Endothelial cell of umbilical vein (primary cell): ENCODE data around the gene ZNF880. TPM values are rescaled to one million over a fixed set of nuclear protein-coding genes. Genes with fewer than 3 reads are reported as not detected.

ENCODE experiments used
- BruUV-seq: library from RNA; stranded (reverse); fragments of 400-500 nt; replicated peaks from 2 replicates; lab custom pipeline; 2021; lab: Mats Ljungman, UMichigan
- CTCF ChIA-PET: fragments of 300-600, 350-600 bp; sonication (Branson Sonifier 250); formaldehyde crosslinking; loops from one replicate; lab custom pipeline; 2021; ENCODE audit warnings: antibody characterized with exemption, inconsistent platforms; lab: Charles Lee
- POLR2A ChIA-PET: fragments of 300-600, 350-600 bp; sonication (Branson Sonifier 250); formaldehyde crosslinking; loops from one replicate; lab custom pipeline; 2021; ENCODE audit warnings: antibody characterized with exemption, inconsistent platforms; lab: Charles Lee
- DNase-seq: peaks from one replicate; pipeline ENCODE4 v3.0.0-alpha.2; 2011; ENCODE audit warnings: low read depth, low spot score
- FAIRE-seq: peaks from 2 replicates; lab custom pipeline; 2011; peaks lifted over from hg19 to GRCh38; lab: Jason Lieb, UNC
- H2AFZ ChIP-seq: 2 replicates; pipeline ENCODE4 v1.6.0; 2012; ENCODE audit warnings: low read depth, low read length, control low read depth, inconsistent platforms
- H3K27ac ChIP-seq: 2 replicates; pipeline ENCODE4 v1.5.1; 2011; ENCODE audit warnings: low read depth, mild to moderate bottlenecking, control low read depth, low read length, moderate library complexity; ENCODE audit not compliant: insufficient read depth
- H3K27me3 ChIP-seq, 2 experiments: 2 replicates each; pipeline versions ENCODE4 v1.6.0 to v1.6.1; 2011; ENCODE audit warnings: low read length in 2 of 2, mixed read lengths in 1 of 2; ENCODE audit not compliant: control insufficient read depth in 2 of 2, insufficient read depth in 2 of 2
- H3K36me3 ChIP-seq, 2 experiments: 2 replicates in 1 of 2; 3 replicates in 1 of 2; pipeline ENCODE4 v1.5.1; 2011; ENCODE audit warnings: low read length in 2 of 2, mild to moderate bottlenecking in 1 of 2, moderate library complexity in 1 of 2; ENCODE audit not compliant: control insufficient read depth in 2 of 2, insufficient read depth in 2 of 2; ENCODE audit errors: extremely low read depth in 1 of 2
- H3K4me1 ChIP-seq: 3 replicates; pipeline ENCODE4 v1.5.1; 2011; ENCODE audit warnings: mild to moderate bottlenecking, low read length; ENCODE audit not compliant: control insufficient read depth, insufficient read depth; ENCODE audit errors: extremely low read depth
- H3K4me2 ChIP-seq: 2 replicates; pipeline ENCODE4 v1.6.1; 2011; ENCODE audit warnings: low read length, control low read depth, mixed read lengths; ENCODE audit not compliant: insufficient read depth
- H3K4me3 ChIP-seq, 3 experiments: fragments of 200-600 bp in 1 of 3; sonication (generic), shearing (Covaris generic) in 1 of 3; replicated peaks in 1 of 3; 2 replicates each; pipeline ENCODE4 v1.5.1; 2011 to 2016; ENCODE audit warnings: control low read depth in 3 of 3, low read length in 3 of 3, mild to moderate bottlenecking in 2 of 3, inconsistent platforms in 1 of 3, low read depth in 1 of 3, moderate library complexity in 1 of 3; ENCODE audit not compliant: insufficient read depth in 1 of 3
- H3K79me2 ChIP-seq: 2 replicates; pipeline ENCODE4 v1.6.0; 2012; ENCODE audit warnings: low read length, inconsistent platforms; ENCODE audit not compliant: control insufficient read depth, insufficient read depth
- H3K9ac ChIP-seq: replicated peaks from 2 replicates; pipeline ENCODE3; 2011; ENCODE audit warnings: low read length, control low read depth; ENCODE audit not compliant: insufficient read depth; ENCODE audit errors: extremely low read depth
- H3K9me1 ChIP-seq: replicated peaks from 3 replicates; pipeline ENCODE4 v1.6.0; 2011; ENCODE audit warnings: mild to moderate bottlenecking, low read length; ENCODE audit not compliant: control insufficient read depth, insufficient read depth; ENCODE audit errors: extremely low read depth
- H3K9me3 ChIP-seq: replicated peaks from 2 replicates; pipeline ENCODE4 v1.5.1; 2012; ENCODE audit warnings: low read length, inconsistent platforms; ENCODE audit not compliant: control insufficient read depth, insufficient read depth
- H4K20me1 ChIP-seq: replicated peaks from 2 replicates; pipeline ENCODE3; 2011; ENCODE audit warnings: mild to moderate bottlenecking, low read length; ENCODE audit not compliant: control insufficient read depth, insufficient read depth; ENCODE audit errors: extremely low read depth
- CTCF ChIP-seq, 2 donors: IDR thresholded peaks; 1 replicate in 1 of 2; 2 replicates in 1 of 2; pipeline ENCODE4 v1.5.1; 2011; ENCODE audit warnings: low read length in 2 of 2, mild to moderate bottlenecking in 2 of 2, moderate library complexity in 2 of 2, control low read depth in 1 of 2, inconsistent platforms in 1 of 2, low read depth in 1 of 2; ENCODE audit not compliant: insufficient read depth in 1 of 2; ENCODE audit errors: extremely low read depth in 1 of 2
- EZH2 ChIP-seq: IDR thresholded peaks from 2 replicates; pipeline ENCODE4 v1.6.1; 2012; ENCODE audit warnings: borderline replicate concordance, low read depth, mild to moderate bottlenecking, moderate library complexity, low read length, inconsistent platforms; ENCODE audit not compliant: severe bottlenecking
- FOS ChIP-seq: IDR thresholded peaks from 2 replicates; pipeline ENCODE4 v1.6.1; 2011; ENCODE audit warnings: mild to moderate bottlenecking, low read length, moderate library complexity, borderline replicate concordance; ENCODE audit not compliant: insufficient read depth
- GATA2 ChIP-seq: IDR thresholded peaks from 2 replicates; pipeline ENCODE4 v1.7.0; 2011; ENCODE audit warnings: low read depth, mild to moderate bottlenecking, moderate library complexity, mixed read lengths, low read length; ENCODE audit not compliant: insufficient read length, insufficient read depth
- JUN ChIP-seq: IDR thresholded peaks from 2 replicates; pipeline ENCODE4 v1.6.1; 2011; ENCODE audit warnings: borderline replicate concordance, low read depth; ENCODE audit not compliant: insufficient read length, insufficient read depth
- MAX ChIP-seq: IDR thresholded peaks from 2 replicates; pipeline ENCODE4 v1.6.1; 2011; ENCODE audit not compliant: insufficient read depth, insufficient read length
- MYC ChIP-seq: IDR thresholded peaks from one replicate; pipeline ENCODE4 v1.6.1; 2011; ENCODE audit warnings: mild to moderate bottlenecking, low read depth, low read length
- POLR2A ChIP-seq: IDR thresholded peaks from 2 replicates; pipeline ENCODE4 v1.6.1; 2012; ENCODE audit warnings: low read depth, mild to moderate bottlenecking, control low read depth, low read length
- POLR2AphosphoS5 ChIP-seq: IDR thresholded peaks from 2 replicates; pipeline ENCODE4 v1.6.1; 2012; ENCODE audit warnings: low read depth, mild to moderate bottlenecking, control low read depth, low read length, moderate library complexity; ENCODE audit not compliant: insufficient read depth
- dilution Hi-C: fragments of 300-500 bp; cut with MboI; formaldehyde crosslinking; loops from one replicate; pipeline ENCODE4 v1.15.0; 2019; ENCODE audit warnings: low sequenced_read_pairs; ENCODE audit not compliant: extremely low pct_ligation_motif_present
- intact Hi-C: fragments of 100-400 bp; cut with micrococcal nuclease; formaldehyde crosslinking; loops from one replicate; pipeline ENCODE4 v1.10.0; 2022
- polyA plus RNA-seq, 4 experiments: library from polyadenylated mRNA; depleted of rRNA in 3 of 4; stranded (reverse) in 3 of 4; unstranded in 1 of 4; fragments of >200 nt; gene quantifications; 2 replicates each; pipeline versions ENCODE4 v1.2.1 to v1.2.3, GENCODE V29; 2011 to 2012; ENCODE audit warnings: missing spikeins in 1 of 4
- total RNA-seq: library from RNA; stranded (reverse); gene quantifications from 2 replicates; pipeline ENCODE4 v1.2.3, GENCODE V29; 2021

Gene ZNF880
- total and polyA plus RNA-seq, 2 donors (not counting 3 experiments of a cell fraction or from before 2014, with no cell fraction given): 10.7 to 11.0 TPM

- no peak for DNase-seq
- Histone ChIP-seq H3K79me2 (no peaks in the 10 kb centered on the region), H3K9me3 (no peaks in the 10 kb centered on the region), H3K9me1 (no peaks in the 10 kb centered on the region), H3K36me3 (peaks cover 0 to 5% of the 10 kb centered on the region in 2 experiments), H3K4me1 (no peaks in the 10 kb centered on the region), H2AFZ (peak overlapping the region; percentile 66), H3K4me2 (peak overlapping the region; percentile 63), H3K27me3 (no peaks in the 10 kb centered on the region), H3K9ac (peak overlapping the region; percentile 64), H3K27ac (peak overlapping the region; percentile 42), H3K4me3 (peak overlapping the region; percentile 14 to 73 (median 49)), H4K20me1 (no peaks in the 10 kb centered on the region)
- intact Hi-C loops (loop anchor here (5.0 to 10.0 kb wide), 2 partner anchors 61 to 797 kb away; partner anchors contain the start of genes ZNF610 and ZNF665), dilution Hi-C loops (no loop called here)
- ChIA-PET CTCF (interaction anchor here (1.1 kb wide), 1 partner anchor 28 kb away, joined by 3 read pairs; the partner anchor contains the start of gene ZNF880), POLR2A (no interaction called here)
- no peak for FAIRE-seq
- no peak for TF ChIP-seq JUN
- TF ChIP-seq CTCF (IDR thresholded peaks at IDR 0.05; ENCODE audit: extremely low read depth in 1 of 2, insufficient read depth in 1 of 2, low read depth in 1 of 2, low read length in 2 of 2): peak in 1 of 2 donors; percentile 8
- BruUV-seq: TSS peak; percentile 93
These were observed 28.3 kb downstream of the ZNF880 start for GRCh38 chr19:52398081-52398441.

- no peak overlapping the region for H2AFZ ChIP-seq
- FAIRE-seq (no peak), DNase-seq (no peak)
- no peak overlapping the region for H3K4me3 ChIP-seq
- CTCF ChIA-PET: no interaction called here
- intact Hi-C loops: no loop called here
- H3K27ac ChIP-seq: no peak overlapping the region
- POLR2A ChIA-PET: no interaction called here
- no peaks in the 10 kb centered on the region for H3K79me2 ChIP-seq
- H4K20me1 ChIP-seq: no peaks in the 10 kb centered on the region
- H3K36me3 ChIP-seq: no peaks in the 10 kb centered on the region
- dilution Hi-C loops: no loop called here
- H3K9me3 ChIP-seq: no peaks in the 10 kb centered on the region
- TF ChIP-seq MYC (no peak), JUN (no peak), FOS (no peak), MAX (no peak), CTCF (IDR thresholded peaks at IDR 0.05; ENCODE audit: extremely low read depth in 1 of 2, insufficient read depth in 1 of 2, low read depth in 1 of 2, low read length in 2 of 2) (no peak), EZH2 (no peak), POLR2A (no peak), POLR2AphosphoS5 (no peak), GATA2 (no peak)
- H3K4me2 ChIP-seq: no peak overlapping the region
- no peak overlapping the region for H3K9ac ChIP-seq
- no peaks in the 10 kb centered on the region for H3K9me1 ChIP-seq
- H3K27me3 ChIP-seq: no peaks in the 10 kb centered on the region
- H3K4me1 ChIP-seq: no peaks in the 10 kb centered on the region
- no TSS peak for BruUV-seq
These were observed 40.6 kb downstream of the ZNF880 start for GRCh38 chr19:52410276-52410675.
